Adrenal gland (tissue), 12 donors: ENCODE results near the gene ARHGEF4. TPM values are rescaled to one million over a fixed set of nuclear protein-coding genes. Genes with fewer than 3 reads are reported as not detected.

Experiments used
- DNase-seq, 7 donors: peaks; one replicate each; pipeline ENCODE4 v3.0.0-alpha.2; 2019 to 2020
- H3K27ac ChIP-seq, 5 donors: fragments of 200-600 bp; sonication (generic) in 4 of 5; 1 replicate in 3 of 5; 2 replicates in 2 of 5; pipeline versions ENCODE4 v1.5.1 to v1.8.0; 2016 to 2020; ENCODE audit warnings: mild to moderate bottlenecking in 1 of 5
- H3K27me3 ChIP-seq: fragments of 200-600 bp; 2 replicates; pipeline ENCODE4 v1.8.0; 2021
- H3K36me3 ChIP-seq, 2 donors: fragments of 200-600 bp; replicated peaks in 1 of 2; 1 replicate in 1 of 2; 2 replicates in 1 of 2; pipeline versions ENCODE4 v1.5.1 to v1.8.0; 2018 to 2022
- H3K4me1 ChIP-seq, 2 donors: fragments of 200-600 bp; replicated peaks in 1 of 2; 1 replicate in 1 of 2; 2 replicates in 1 of 2; pipeline versions ENCODE4 v1.5.1 to v1.8.0; 2018 to 2021
- H3K4me3 ChIP-seq, 4 donors: fragments of 200-600 bp; sonication (generic) in 3 of 4; one replicate each; pipeline ENCODE4 v1.5.1; 2016 to 2018
- H3K9me3 ChIP-seq, 3 donors: fragments of 200-600 bp; sonication (generic) in 1 of 3; replicated peaks in 1 of 3; 1 replicate in 2 of 3; 2 replicates in 1 of 3; pipeline versions ENCODE4 v1.5.1 to v1.8.0; 2016 to 2021
- CTCF ChIP-seq, 6 experiments: fragments of 450-650 bp in 4 of 6; fragments of 200-600 bp in 2 of 6; sonication (generic) in 1 of 6; IDR thresholded peaks; 1 replicate in 5 of 6; 2 replicates in 1 of 6; pipeline versions ENCODE4 v1.5.1 to v1.8.0; 2016 to 2021; ENCODE audit warnings: antibody characterized with exemption in 6 of 6, mild to moderate bottlenecking in 2 of 6, moderate library complexity in 1 of 6
- POLR2A ChIP-seq, 2 donors: fragments of 450-650 bp; IDR thresholded peaks; one replicate each; pipeline ENCODE4 v1.6.1; 2017; ENCODE audit warnings: antibody characterized with exemption in 2 of 2, mild to moderate bottlenecking in 2 of 2, moderate library complexity in 1 of 2
- WGBS, 4 donors: extraction: QIAGEN DNeasy Blood & Tissue Kit in 2 of 4; methylation state at CpG; one replicate each; pipeline versions ENCODE4 v1.1.5 to v1.1.7; 2013 to 2017; 5-methylcytosine and 5-hydroxymethylcytosine counted together
- intact Hi-C, 2 donors: fragments of 100-400 bp; cut with DNase I; formaldehyde crosslinking; loops; one replicate each; pipeline versions ENCODE4 v1.14.1 to v1.15.0; 2022 to 2023
- polyA plus RNA-seq, 3 donors: library from polyadenylated mRNA; stranded (reverse); fragments of 200-250 nt in 2 of 3; fragments of 350-450 nt in 1 of 3; fragmentation: Illumina TruSeq in 1 of 3; extraction: RNeasy Lipid Tissue Mini Kit (QIAGEN cat#74804) in 1 of 3; gene quantifications; one replicate each; pipeline ENCODE4 v1.2.3, GENCODE V29; 2013 to 2014
- total RNA-seq, 9 donors: library from RNA; depleted of rRNA in 4 of 9; stranded (reverse); fragments of >200 nt in 4 of 9; fragments of 120-200 nt in 1 of 9; fragmentation: NEBNext Ultra II Directional in 1 of 9; extraction: Animal tissue kit (Norgen Biotek cat#: 25700) in 1 of 9; gene quantifications; one replicate each; pipeline versions ENCODE4 v1.1.0 to v1.2.4, GENCODE V29; 2013 to 2023
- donor health status: healthy with polysubstance abuse.
- donor health status: Bipolar disorder and iron deficiency.
- donor health status: DM: yes; HTN: yes; CAD: no.
- donor health status: DM: no; HTN: no; CAD: no.
- donor health status: DM: no; HTN: no; CAD: no.
- donor health status: DM: yes; HTN: yes; CAD: no.

Gene ARHGEF4
- total and polyA plus RNA-seq, 12 donors: 0.97 to 40.4 (median 5.1) TPM

GRCh38 chr2:130823886-130824491 lies 12.7 kb upstream of the ARHGEF4 start:
- WGBS, 4 donors: 80 to 82% (median 81%) methylated on average over 6 to 10 of the region's 10 CpGs
- no peaks in the 10 kb centered on the region for H3K36me3 ChIP-seq
- H3K27me3 ChIP-seq: no peaks in the 10 kb centered on the region
- TF ChIP-seq POLR2A (IDR thresholded peaks at IDR 0.05): no peak
- no peak for TF ChIP-seq CTCF (IDR thresholded peaks at IDR 0.05)
- no peak overlapping the region for H3K27ac ChIP-seq
- H3K4me3 ChIP-seq: no peak overlapping the region
- no peak for DNase-seq
- no peaks in the 10 kb centered on the region for H3K4me1 ChIP-seq
- intact Hi-C loops: no loop called here
- H3K9me3 ChIP-seq: no peaks in the 10 kb centered on the region

GRCh38 chr2:130824492-130825061 lies 12.1 kb upstream of the ARHGEF4 start:
- H3K27me3 ChIP-seq: no peaks in the 10 kb centered on the region
- no peaks in the 10 kb centered on the region for H3K4me1 ChIP-seq
- WGBS, 4 donors: 45 to 54% (median 48%) methylated on average over 5 to 8 of the region's 8 CpGs
- no peak overlapping the region for H3K27ac ChIP-seq
- intact Hi-C loops: no loop called here
- no peaks in the 10 kb centered on the region for H3K9me3 ChIP-seq
- H3K36me3 ChIP-seq: no peaks in the 10 kb centered on the region
- H3K4me3 ChIP-seq: no peak overlapping the region
- TF ChIP-seq CTCF (IDR thresholded peaks at IDR 0.05) (no peak), POLR2A (IDR thresholded peaks at IDR 0.05) (no peak)
- DNase-seq: no peak

DNA sequence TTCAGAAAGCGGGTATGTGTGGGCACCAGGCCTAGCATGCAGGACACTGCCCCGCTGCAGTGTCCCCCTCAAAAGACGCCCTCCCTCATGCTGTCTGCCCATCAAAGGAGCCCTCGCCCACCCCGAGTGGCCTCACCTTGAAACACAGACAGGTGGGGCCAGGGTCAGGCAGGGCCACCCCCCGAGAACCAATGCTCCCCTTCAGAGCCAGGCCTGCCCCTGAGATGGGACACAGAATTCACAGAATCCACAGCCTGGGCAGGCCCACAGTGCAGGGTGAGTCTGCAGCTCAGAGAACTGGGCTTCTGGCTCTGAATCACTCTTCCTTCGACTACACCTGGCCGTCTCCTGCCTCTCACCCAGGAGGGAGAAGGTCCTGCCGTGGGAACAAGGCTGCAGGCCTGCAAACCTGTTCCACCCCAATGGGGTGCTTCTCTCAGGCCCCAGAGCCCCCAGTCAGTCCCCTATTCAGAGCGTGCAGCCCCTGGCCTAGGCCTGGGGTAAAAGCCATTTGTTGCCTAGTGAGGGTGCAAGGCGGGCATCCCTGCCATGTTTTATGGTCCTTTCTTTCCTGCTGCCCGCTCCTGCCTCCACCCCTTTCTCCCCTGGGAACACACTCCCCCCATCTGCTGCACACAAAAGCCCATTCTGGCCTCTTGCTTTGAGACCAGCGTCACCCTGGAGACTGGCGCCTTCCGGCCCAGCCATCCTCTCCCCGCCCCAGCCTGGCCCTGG lies 11.3 kb upstream of the ARHGEF4 start:
- Histone ChIP-seq H3K27me3 (no peaks in the 10 kb centered on the region), H3K4me1 (no peaks in the 10 kb centered on the region), H3K9me3 (no peaks in the 10 kb centered on the region), H3K27ac (no peak overlapping the region), H3K36me3 (no peaks in the 10 kb centered on the region), H3K4me3 (no peak overlapping the region)
- intact Hi-C loops: no loop called here
- no peak for TF ChIP-seq POLR2A (IDR thresholded peaks at IDR 0.05)
- no peak for DNase-seq
- WGBS, 4 donors: 82 to 89% (median 84%) methylated on average over 9 to 16 of the region's 16 CpGs

GRCh38 chr2:130825966-130826253 lies 10.8 kb upstream of the ARHGEF4 start:
- Histone ChIP-seq H3K27me3 (no peaks in the 10 kb centered on the region), H3K36me3 (no peaks in the 10 kb centered on the region), H3K4me1 (no peaks in the 10 kb centered on the region), H3K27ac (no peak overlapping the region), H3K4me3 (no peak overlapping the region), H3K9me3 (no peaks in the 10 kb centered on the region)
- DNase-seq: no peak
- no peak for TF ChIP-seq CTCF (IDR thresholded peaks at IDR 0.05)
- TF ChIP-seq POLR2A (IDR thresholded peaks at IDR 0.05): no peak
- intact Hi-C loops: no loop called here
- 76 to 91% (median 82%) methylated on average over 9 to 13 of the region's 13 CpGs for WGBS, 4 donors
